SK-N-SH treated with all-trans-retinoic acid at 6 μM for 48 hours (cell line): ENCODE data around the gene KATNA1.
A peak's percentile ranks its signal among the peaks of the same experiment; 100 is the strongest.

Experiments
- ATAC-seq: fragments of 200-7000 bp; cut with Tn5 transposase; 3 replicates; pipeline ENCODE4 v1.9.1; 2020; ENCODE audit warnings: mild to moderate bottlenecking, moderate library complexity
- ARNTL ChIP-seq: fragments of 450-650 bp; formaldehyde crosslinking; IDR thresholded peaks from 2 replicates; pipeline ENCODE4 v1.5.0; 2020; ENCODE audit warnings: low read depth, mild to moderate bottlenecking, moderate library complexity, borderline replicate concordance
- BACH2 ChIP-seq: fragments of 250-450 bp; sonication (Bioruptor Pico); IDR thresholded peaks from 2 replicates; pipeline ENCODE4 v1.9.0; 2021; ENCODE audit warnings: mild to moderate bottlenecking, borderline replicate concordance
- CSDC2 ChIP-seq: fragments of 250-450 bp; sonication (Bioruptor Pico); IDR thresholded peaks from 2 replicates; pipeline ENCODE4 v1.5.0; 2020; ENCODE audit warnings: mild to moderate bottlenecking, moderate library complexity
- ESRRG ChIP-seq: fragments of 250-450 bp; sonication (Bioruptor Pico); IDR thresholded peaks from 2 replicates; pipeline ENCODE4 v1.6.1; 2021; ENCODE audit warnings: mild to moderate bottlenecking
- ISL1 ChIP-seq: fragments of 250-450 bp; sonication (Bioruptor Pico); IDR thresholded peaks from 2 replicates; pipeline ENCODE4 v2.1.2; 2022; ENCODE audit warnings: mild to moderate bottlenecking, moderate library complexity
- PPARA ChIP-seq: fragments of 250-450 bp; sonication (Bioruptor Pico); IDR thresholded peaks from 2 replicates; pipeline ENCODE4 v1.5.0; 2020; ENCODE audit warnings: mild to moderate bottlenecking, borderline replicate concordance
- RARB ChIP-seq: fragments of 250-450 bp; sonication (Bioruptor Pico); IDR thresholded peaks from 2 replicates; pipeline ENCODE4 v1.8.0; 2021; ENCODE audit warnings: mild to moderate bottlenecking, moderate library complexity
- SNAI2 ChIP-seq: fragments of 250-450 bp; sonication (Bioruptor Pico); IDR thresholded peaks from 2 replicates; pipeline ENCODE4 v1.5.0; 2020; ENCODE audit warnings: mild to moderate bottlenecking, moderate library complexity
- TCF4 ChIP-seq: fragments of 250-450 bp; sonication (Bioruptor Pico); IDR thresholded peaks from 2 replicates; pipeline ENCODE4 v1.8.0; 2021; ENCODE audit warnings: mild to moderate bottlenecking, moderate library complexity, borderline replicate concordance
- TOX ChIP-seq: fragments of 250-450 bp; sonication (Bioruptor Pico); IDR thresholded peaks from 2 replicates; pipeline ENCODE4 v1.8.0; 2021; ENCODE audit warnings: mild to moderate bottlenecking, moderate library complexity, borderline replicate concordance
- ZC3H10 ChIP-seq: fragments of 250-450 bp; sonication (Bioruptor Pico); IDR thresholded peaks from 2 replicates; pipeline ENCODE4 v1.5.1; 2021; ENCODE audit warnings: mild to moderate bottlenecking, moderate library complexity
- ZFP3 ChIP-seq: fragments of 250-450 bp; sonication (Bioruptor Pico); IDR thresholded peaks from 2 replicates; pipeline ENCODE4 v1.5.0; 2020; ENCODE audit warnings: mild to moderate bottlenecking, moderate library complexity
- ZFP30 ChIP-seq: fragments of 450-650 bp; formaldehyde crosslinking; IDR thresholded peaks from 2 replicates; pipeline ENCODE4 v1.5.0; 2022; ENCODE audit warnings: mild to moderate bottlenecking, moderate library complexity
- ZNF565 ChIP-seq: fragments of 450-650 bp; formaldehyde crosslinking; conservative IDR thresholded peaks from 2 replicates; pipeline ENCODE4 v1.5.0; 2020; ENCODE audit warnings: low read depth, mild to moderate bottlenecking, moderate library complexity
- ZNF70 ChIP-seq: fragments of 450-650 bp; formaldehyde crosslinking; IDR thresholded peaks from 2 replicates; pipeline ENCODE4 v1.5.0; 2020; ENCODE audit warnings: mild to moderate bottlenecking, moderate library complexity
- ZNF8 ChIP-seq: fragments of 450-650 bp; formaldehyde crosslinking; IDR thresholded peaks from 2 replicates; pipeline ENCODE4 v1.5.0; 2020; ENCODE audit warnings: mild to moderate bottlenecking, moderate library complexity
- TF ChIP-seq, protein P1 (sequence below): fragments of 250-450 bp; sonication (Bioruptor Pico); IDR thresholded peaks from 2 replicates; pipeline ENCODE4 v1.5.1; 2021; ENCODE audit warnings: mild to moderate bottlenecking, moderate library complexity
- TF ChIP-seq, protein P2 (sequence below): fragments of 250-450 bp; sonication (Bioruptor Pico); IDR thresholded peaks from 2 replicates; pipeline ENCODE4 v1.8.0; 2021; ENCODE audit warnings: low read depth, mild to moderate bottlenecking, moderate library complexity, borderline replicate concordance
- TF ChIP-seq, protein P3 (sequence below): fragments of 250-450 bp; sonication (Bioruptor Pico); IDR thresholded peaks from 2 replicates; pipeline ENCODE4 v1.5.0; 2020; ENCODE audit warnings: mild to moderate bottlenecking, moderate library complexity
- TF ChIP-seq, protein P4 (sequence below): fragments of 250-450 bp; sonication (Bioruptor Pico); IDR thresholded peaks from 2 replicates; pipeline ENCODE4 v1.5.1; 2020; ENCODE audit warnings: low read depth, mild to moderate bottlenecking, moderate library complexity

Gene KATNA1

GRCh38 chr6:149567194-149567586 lies 81.3 kb downstream of the KATNA1 start:
- no peak for ATAC-seq
- TF ChIP-seq ZC3H10 (CRISPR knock-in tag) (no peak), ZNF8 (no peak), ZNF565 (CRISPR knock-in tag) (no peak), TOX (no peak), ZFP3 (CRISPR knock-in tag) (no peak), CSDC2 (CRISPR knock-in tag) (no peak), PPARA (CRISPR knock-in tag) (no peak), BACH2 (CRISPR knock-in tag) (no peak), TCF4 (no peak), SNAI2 (CRISPR knock-in tag) (no peak), RARB (CRISPR knock-in tag) (no peak), ARNTL (CRISPR knock-in tag) (no peak), ZFP30 (CRISPR knock-in tag) (no peak), ESRRG (CRISPR knock-in tag) (no peak), ISL1 (CRISPR knock-in tag) (no peak)
- TF ChIP-seq, protein P1, sequence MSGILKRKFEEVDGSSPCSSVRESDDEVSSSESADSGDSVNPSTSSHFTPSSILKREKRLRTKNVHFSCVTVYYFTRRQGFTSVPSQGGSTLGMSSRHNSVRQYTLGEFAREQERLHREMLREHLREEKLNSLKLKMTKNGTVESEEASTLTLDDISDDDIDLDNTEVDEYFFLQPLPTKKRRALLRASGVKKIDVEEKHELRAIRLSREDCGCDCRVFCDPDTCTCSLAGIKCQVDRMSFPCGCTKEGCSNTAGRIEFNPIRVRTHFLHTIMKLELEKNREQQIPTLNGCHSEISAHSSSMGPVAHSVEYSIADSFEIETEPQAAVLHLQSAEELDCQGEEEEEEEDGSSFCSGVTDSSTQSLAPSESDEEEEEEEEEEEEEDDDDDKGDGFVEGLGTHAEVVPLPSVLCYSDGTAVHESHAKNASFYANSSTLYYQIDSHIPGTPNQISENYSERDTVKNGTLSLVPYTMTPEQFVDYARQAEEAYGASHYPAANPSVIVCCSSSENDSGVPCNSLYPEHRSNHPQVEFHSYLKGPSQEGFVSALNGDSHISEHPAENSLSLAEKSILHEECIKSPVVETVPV (CRISPR knock-in tag) = no peak
- TF ChIP-seq, protein P2, sequence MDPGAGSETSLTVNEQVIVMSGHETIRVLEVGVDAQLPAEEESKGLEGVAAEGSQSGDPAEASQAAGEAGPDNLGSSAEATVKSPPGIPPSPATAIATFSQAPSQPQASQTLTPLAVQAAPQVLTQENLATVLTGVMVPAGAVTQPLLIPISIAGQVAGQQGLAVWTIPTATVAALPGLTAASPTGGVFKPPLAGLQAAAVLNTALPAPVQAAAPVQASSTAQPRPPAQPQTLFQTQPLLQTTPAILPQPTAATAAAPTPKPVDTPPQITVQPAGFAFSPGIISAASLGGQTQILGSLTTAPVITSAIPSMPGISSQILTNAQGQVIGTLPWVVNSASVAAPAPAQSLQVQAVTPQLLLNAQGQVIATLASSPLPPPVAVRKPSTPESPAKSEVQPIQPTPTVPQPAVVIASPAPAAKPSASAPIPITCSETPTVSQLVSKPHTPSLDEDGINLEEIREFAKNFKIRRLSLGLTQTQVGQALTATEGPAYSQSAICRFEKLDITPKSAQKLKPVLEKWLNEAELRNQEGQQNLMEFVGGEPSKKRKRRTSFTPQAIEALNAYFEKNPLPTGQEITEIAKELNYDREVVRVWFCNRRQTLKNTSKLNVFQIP = no peak
- TF ChIP-seq, protein P3, sequence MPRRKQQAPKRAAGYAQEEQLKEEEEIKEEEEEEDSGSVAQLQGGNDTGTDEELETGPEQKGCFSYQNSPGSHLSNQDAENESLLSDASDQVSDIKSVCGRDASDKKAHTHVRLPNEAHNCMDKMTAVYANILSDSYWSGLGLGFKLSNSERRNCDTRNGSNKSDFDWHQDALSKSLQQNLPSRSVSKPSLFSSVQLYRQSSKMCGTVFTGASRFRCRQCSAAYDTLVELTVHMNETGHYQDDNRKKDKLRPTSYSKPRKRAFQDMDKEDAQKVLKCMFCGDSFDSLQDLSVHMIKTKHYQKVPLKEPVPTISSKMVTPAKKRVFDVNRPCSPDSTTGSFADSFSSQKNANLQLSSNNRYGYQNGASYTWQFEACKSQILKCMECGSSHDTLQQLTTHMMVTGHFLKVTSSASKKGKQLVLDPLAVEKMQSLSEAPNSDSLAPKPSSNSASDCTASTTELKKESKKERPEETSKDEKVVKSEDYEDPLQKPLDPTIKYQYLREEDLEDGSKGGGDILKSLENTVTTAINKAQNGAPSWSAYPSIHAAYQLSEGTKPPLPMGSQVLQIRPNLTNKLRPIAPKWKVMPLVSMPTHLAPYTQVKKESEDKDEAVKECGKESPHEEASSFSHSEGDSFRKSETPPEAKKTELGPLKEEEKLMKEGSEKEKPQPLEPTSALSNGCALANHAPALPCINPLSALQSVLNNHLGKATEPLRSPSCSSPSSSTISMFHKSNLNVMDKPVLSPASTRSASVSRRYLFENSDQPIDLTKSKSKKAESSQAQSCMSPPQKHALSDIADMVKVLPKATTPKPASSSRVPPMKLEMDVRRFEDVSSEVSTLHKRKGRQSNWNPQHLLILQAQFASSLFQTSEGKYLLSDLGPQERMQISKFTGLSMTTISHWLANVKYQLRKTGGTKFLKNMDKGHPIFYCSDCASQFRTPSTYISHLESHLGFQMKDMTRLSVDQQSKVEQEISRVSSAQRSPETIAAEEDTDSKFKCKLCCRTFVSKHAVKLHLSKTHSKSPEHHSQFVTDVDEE = no peak
- TF ChIP-seq, protein P4, sequence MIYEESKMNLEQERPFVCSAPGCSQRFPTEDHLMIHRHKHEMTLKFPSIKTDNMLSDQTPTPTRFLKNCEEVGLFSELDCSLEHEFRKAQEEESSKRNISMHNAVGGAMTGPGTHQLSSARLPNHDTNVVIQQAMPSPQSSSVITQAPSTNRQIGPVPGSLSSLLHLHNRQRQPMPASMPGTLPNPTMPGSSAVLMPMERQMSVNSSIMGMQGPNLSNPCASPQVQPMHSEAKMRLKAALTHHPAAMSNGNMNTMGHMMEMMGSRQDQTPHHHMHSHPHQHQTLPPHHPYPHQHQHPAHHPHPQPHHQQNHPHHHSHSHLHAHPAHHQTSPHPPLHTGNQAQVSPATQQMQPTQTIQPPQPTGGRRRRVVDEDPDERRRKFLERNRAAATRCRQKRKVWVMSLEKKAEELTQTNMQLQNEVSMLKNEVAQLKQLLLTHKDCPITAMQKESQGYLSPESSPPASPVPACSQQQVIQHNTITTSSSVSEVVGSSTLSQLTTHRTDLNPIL (CRISPR knock-in tag) = no peak

GRCh38 chr6:149566410-149567193 lies 81.9 kb downstream of the KATNA1 start:
- TF ChIP-seq RARB (CRISPR knock-in tag) (no peak), ZFP3 (CRISPR knock-in tag) (no peak), ZNF70 (CRISPR knock-in tag) (no peak), PPARA (CRISPR knock-in tag) (no peak), ZNF8 (0 out of 2 replicates have a peak, but pooled peaks have one; percentile 19), CSDC2 (CRISPR knock-in tag) (no peak)
- TF ChIP-seq, protein P3 = 0 out of 2 replicates have a peak, but pooled peaks have one; percentile 24
- TF ChIP-seq, protein P4 (CRISPR knock-in tag) = no peak
- peak; percentile 62 for ATAC-seq
